H1 (cell line): Measurements from ENCODE around the gene EED. TPM values are rescaled to one million over a fixed set of nuclear protein-coding genes. Genes with fewer than 3 reads are reported as not detected.

Source experiments
- CBX8 ChIP-seq: fragments of 300-800, 300-1000 bp; sonication (generic); IDR thresholded peaks from 2 replicates; pipeline ENCODE4 v1.7.1; 2016; ENCODE audit warnings: low read depth, low read length, borderline replicate concordance
- E2F6 ChIP-seq: IDR thresholded peaks from 2 replicates; pipeline ENCODE4 v1.6.1; 2012; ENCODE audit warnings: inconsistent platforms
- EZH2 ChIP-seq: fragments of 200-600 bp; sonication (generic); IDR thresholded peaks from 2 replicates; pipeline ENCODE4 v1.7.1; 2012; ENCODE audit warnings: low read depth, mild to moderate bottlenecking, moderate library complexity, low read length, inconsistent platforms; ENCODE audit not compliant: severe bottlenecking
- GTF2F1 ChIP-seq: IDR thresholded peaks from 2 replicates; pipeline ENCODE4 v1.6.1; 2012; ENCODE audit warnings: low read depth, low read length, improper control_type of control experiment, borderline replicate concordance
- HDAC6 ChIP-seq: IDR thresholded peaks from one replicate; pipeline ENCODE4 v1.7.1; 2012; ENCODE audit warnings: low read depth, mild to moderate bottlenecking, inconsistent platforms, low read length, moderate library complexity
- POU5F1 ChIP-seq: IDR thresholded peaks from 2 replicates; pipeline ENCODE4 v1.6.1; 2011; ENCODE audit warnings: low read depth, mild to moderate bottlenecking, low read length, moderate library complexity
- SAP30 ChIP-seq: fragments of 300-600 bp; sonication (generic); IDR thresholded peaks from 2 replicates; pipeline ENCODE4 v1.7.1; 2012; ENCODE audit warnings: low read length, moderate library complexity, mild to moderate bottlenecking, inconsistent platforms; ENCODE audit not compliant: insufficient read depth, insufficient replicate concordance
- SIX5 ChIP-seq: IDR thresholded peaks from 2 replicates; pipeline ENCODE4 v1.6.1; 2011; ENCODE audit warnings: mild to moderate bottlenecking, low read depth, low read length
- polyA plus RNA-seq, 7 experiments: library from polyadenylated mRNA; depleted of rRNA in 3 of 7; stranded (reverse) in 5 of 7; unstranded in 2 of 7; fragments of >200 nt in 5 of 7; fragments of 200-250 nt in 2 of 7; gene quantifications; 1 replicate in 5 of 7; 2 replicates in 1 of 7; 4 replicates in 1 of 7; pipeline versions ENCODE4 v1.2.1 to v1.2.3, GENCODE V29; 2011 to 2013; ENCODE audit warnings: missing spikeins in 2 of 7, mixed read lengths in 2 of 7
- total RNA-seq: library from RNA; stranded (reverse); fragmentation: NEBNext Ultra II Directional; extraction: Animal tissue kit (Norgen Biotek cat#: 25700); gene quantifications from 2 replicates; pipeline ENCODE4 v1.2.1, GENCODE V29; 2021

The EED gene
- total and polyA plus RNA-seq, 2 of the 8 experiments (the other 6 are each of a cell fraction or from before 2014, with no cell fraction given): 12.6 to 26.9 TPM

- TF ChIP-seq E2F6: no peak
- TF ChIP-seq EZH2: no peak
- TF ChIP-seq CBX8: no peak
- no peak for TF ChIP-seq SIX5
- no peak for TF ChIP-seq POU5F1
- no peak for TF ChIP-seq GTF2F1
- TF ChIP-seq SAP30: no peak
- no peak for TF ChIP-seq HDAC6
Observed at GRCh38 chr11:86206337-86206695, 38.2 kb upstream of the EED start (continued).
